ENCODE measurements around the gene RGS9BP. TPM values are rescaled to one million over a fixed set of nuclear protein-coding genes. Genes with fewer than 3 reads are reported as not detected.
A peak's percentile ranks its signal among the peaks of the same experiment; 100 is the strongest.
"Not testable (repeated sequence)": the region's sequence is repeated elsewhere in the genome, so short reads cannot be mapped to it uniquely, and the experiment has no call there.

The RGS9BP gene
- total and polyA plus RNA-seq, 9 donors: 0.08 to 0.49 (median 0.18) TPM; not detected in 1

DNA sequence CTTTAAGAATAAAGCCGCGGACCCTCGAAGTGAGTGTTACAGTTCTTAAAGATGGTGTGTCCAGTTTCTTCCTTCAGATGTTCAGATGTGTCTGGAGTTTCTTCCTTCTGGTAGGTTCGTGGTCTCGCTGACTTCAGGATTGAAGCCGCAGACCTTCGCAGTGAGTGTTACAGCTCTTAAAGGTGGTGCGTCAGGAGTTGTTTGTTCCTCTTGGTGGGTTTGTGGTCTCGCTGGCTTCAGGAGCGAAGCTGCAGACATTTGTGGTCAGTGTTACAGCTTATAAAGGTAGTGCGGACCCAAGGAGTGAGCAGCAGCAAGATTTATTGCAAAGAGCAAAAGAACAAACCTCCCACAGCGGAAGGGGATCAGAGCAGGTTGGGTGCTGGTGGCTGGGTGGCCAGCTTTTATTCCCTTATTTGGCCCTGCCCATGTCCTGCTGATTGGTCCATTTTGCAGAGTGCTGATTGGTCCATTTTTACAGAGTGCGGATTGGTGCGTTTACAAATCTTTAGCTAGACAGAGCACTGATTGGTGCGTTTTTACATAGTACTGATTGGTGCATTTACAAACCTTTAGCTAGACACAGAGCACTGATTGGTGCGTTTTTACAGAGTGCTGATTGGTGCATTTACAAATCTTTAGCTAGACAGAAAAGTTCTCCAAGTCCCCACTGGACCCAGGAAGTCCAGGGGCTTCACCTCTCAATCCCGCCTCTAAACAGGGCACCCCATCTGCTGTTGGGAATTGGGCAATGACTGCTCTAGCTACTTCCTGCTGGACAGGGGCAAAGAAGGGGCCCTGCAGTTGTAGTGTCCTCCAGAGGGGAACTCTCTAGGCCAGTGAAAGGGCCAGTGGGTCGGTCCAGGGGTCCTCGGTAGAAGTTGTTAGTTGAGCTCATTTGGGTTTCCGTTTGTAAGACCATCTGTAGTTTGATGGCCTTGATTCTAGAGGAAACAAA, 17.8 kb downstream of the RGS9BP start:
- not testable (repeated sequence) for H3K27ac ChIP-seq (ENCODE audit: low read length); H3K9me3 ChIP-seq (replicated peaks; ENCODE audit: control insufficient read depth, low read depth, low read length); H3K36me3 ChIP-seq (ENCODE audit: control insufficient read depth, insufficient read depth, low read length); H3K27me3 ChIP-seq (ENCODE audit: control insufficient read depth, insufficient read depth, low read length); DNase-seq
- peaks cover 22% of the 10 kb centered on the region for H3K4me1 ChIP-seq (ENCODE audit: control insufficient read depth, insufficient read depth, low read length)
- H3K4me3 ChIP-seq (ENCODE audit: low read length): peak overlapping the region; percentile 61
- 93% methylated on average over 14 of the region's 20 CpGs for WGBS (ENCODE audit: insufficient coverage)

DNA sequence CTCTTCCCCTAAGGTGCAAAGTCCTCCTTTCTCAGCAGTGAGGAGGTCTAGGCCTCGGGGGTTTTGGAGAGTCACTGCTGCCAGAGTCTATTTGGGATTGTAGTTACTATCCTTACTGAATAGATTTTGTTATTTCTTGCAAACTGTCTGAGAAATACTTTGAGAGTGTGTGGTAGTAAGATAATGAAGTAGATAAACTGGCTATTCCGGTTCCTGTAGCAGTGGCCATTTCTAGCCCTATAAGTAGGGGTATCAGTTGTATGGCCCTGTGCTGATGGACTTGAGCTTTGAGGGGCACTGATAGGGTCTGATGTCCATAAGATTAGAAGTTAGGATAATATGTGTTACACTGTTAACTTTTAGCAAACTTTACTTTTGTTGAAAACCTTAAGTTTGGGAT, 18.7 kb downstream of the RGS9BP start:
- 85% methylated on average over 2 of the region's 2 CpGs for WGBS (ENCODE audit: insufficient coverage)
- peaks cover 12% of the 10 kb centered on the region for H3K36me3 ChIP-seq (ENCODE audit: control insufficient read depth, insufficient read depth, low read length)
- DNase-seq; H3K27ac ChIP-seq (ENCODE audit: low read length); H3K4me3 ChIP-seq (ENCODE audit: low read length); H3K9me3 ChIP-seq (replicated peaks; ENCODE audit: control insufficient read depth, low read depth, low read length); H3K27me3 ChIP-seq (ENCODE audit: control insufficient read depth, insufficient read depth, low read length): not testable (repeated sequence)
- peaks cover 22% of the 10 kb centered on the region for H3K4me1 ChIP-seq (ENCODE audit: control insufficient read depth, insufficient read depth, low read length)

DNA sequence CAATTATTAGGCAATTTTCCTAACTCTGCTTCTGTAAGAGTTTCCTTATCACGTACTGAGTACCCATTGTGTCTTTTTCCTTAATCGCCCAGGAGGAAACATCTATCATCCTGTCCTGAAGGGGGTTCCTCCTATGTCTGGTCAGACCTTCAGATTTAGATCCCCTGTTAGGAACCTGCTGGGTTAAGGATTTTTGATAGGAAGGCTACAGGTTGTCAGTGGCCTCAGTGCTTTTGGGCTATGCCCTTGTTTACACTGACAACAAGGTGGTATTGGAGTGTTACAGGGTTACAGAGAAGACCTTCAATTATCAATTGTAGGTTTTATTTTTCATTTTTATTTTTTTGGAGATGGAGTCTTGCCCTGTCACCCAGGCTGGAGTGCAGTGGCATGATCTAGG, 19.2 kb downstream of the RGS9BP start:
- H3K4me1 ChIP-seq (ENCODE audit: control insufficient read depth, insufficient read depth, low read length): peaks cover 22% of the 10 kb centered on the region
- H3K4me3 ChIP-seq (ENCODE audit: low read length): not testable (repeated sequence)

DNA sequence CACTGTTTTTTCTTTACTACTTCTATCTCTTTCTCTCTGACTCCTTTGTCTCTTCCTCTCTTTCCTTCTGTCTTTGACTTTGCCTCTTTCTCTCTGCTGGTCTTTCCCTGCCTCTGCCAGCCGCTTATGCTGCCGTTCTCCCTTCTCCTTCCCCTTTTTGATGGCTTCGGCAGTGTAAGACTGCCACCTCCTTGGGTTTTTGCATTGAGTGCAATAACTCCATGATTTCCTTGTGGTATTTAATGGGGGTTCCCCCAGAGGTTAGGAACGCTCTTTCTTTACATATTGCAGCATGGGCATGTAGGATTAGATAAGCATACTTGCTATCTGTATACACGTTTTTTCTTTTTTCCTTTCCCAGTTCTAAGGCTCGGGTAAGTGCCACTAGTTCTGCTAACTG, 19.9 kb downstream of the RGS9BP start:
- no CpG with 5 or more reads among the region's 6 CpGs for WGBS (ENCODE audit: insufficient coverage)
- not testable (repeated sequence) for H3K27me3 ChIP-seq (ENCODE audit: control insufficient read depth, insufficient read depth, low read length); H3K4me3 ChIP-seq (ENCODE audit: low read length); H3K27ac ChIP-seq (ENCODE audit: low read length); DNase-seq; H3K9me3 ChIP-seq (replicated peaks; ENCODE audit: control insufficient read depth, low read depth, low read length)
- H3K4me1 ChIP-seq (ENCODE audit: control insufficient read depth, insufficient read depth, low read length): peaks cover 22% of the 10 kb centered on the region
- peaks cover 16% of the 10 kb centered on the region for H3K36me3 ChIP-seq (ENCODE audit: control insufficient read depth, insufficient read depth, low read length)

More for the DNA sequence above, 19.2 kb downstream of the RGS9BP start:
- WGBS (ENCODE audit: insufficient coverage): 80% methylated on average over 1 of the region's 2 CpGs
- H3K36me3 ChIP-seq (ENCODE audit: control insufficient read depth, insufficient read depth, low read length): peaks cover 16% of the 10 kb centered on the region
- H3K9me3 ChIP-seq (replicated peaks; ENCODE audit: control insufficient read depth, low read depth, low read length); DNase-seq; H3K27me3 ChIP-seq (ENCODE audit: control insufficient read depth, insufficient read depth, low read length); H3K27ac ChIP-seq (ENCODE audit: low read length): not testable (repeated sequence)

DNA sequence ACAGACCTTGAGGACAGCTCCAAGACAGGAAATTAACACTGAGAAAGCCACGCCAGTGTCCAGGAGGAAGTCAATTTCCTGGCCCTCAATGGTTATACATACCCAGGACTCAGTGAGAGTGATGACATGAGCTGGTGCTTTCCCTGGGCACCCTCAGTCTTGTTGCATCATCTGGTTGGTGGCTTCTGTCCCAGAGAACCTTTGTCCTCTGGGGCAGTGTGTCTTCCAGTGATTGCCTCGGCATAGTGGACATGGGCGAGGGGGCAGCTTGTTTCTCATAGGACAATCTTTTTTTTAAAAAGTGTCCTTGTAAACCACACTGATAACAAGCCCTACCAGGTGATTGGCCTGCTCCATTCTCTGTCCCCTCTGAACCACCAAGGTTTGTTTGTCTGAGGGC, 21.1 kb downstream of the RGS9BP start:
- not testable (repeated sequence) for H3K27ac ChIP-seq (ENCODE audit: low read length); H3K27me3 ChIP-seq (ENCODE audit: control insufficient read depth, insufficient read depth, low read length); DNase-seq; H3K9me3 ChIP-seq (replicated peaks; ENCODE audit: control insufficient read depth, low read depth, low read length); H3K4me3 ChIP-seq (ENCODE audit: low read length)
- Histone ChIP-seq H3K36me3 (ENCODE audit: control insufficient read depth, insufficient read depth, low read length) (peaks cover 16% of the 10 kb centered on the region), H3K4me1 (ENCODE audit: control insufficient read depth, insufficient read depth, low read length) (peaks cover 16% of the 10 kb centered on the region)
- WGBS (ENCODE audit: insufficient coverage): 90% methylated on average over 2 of the region's 3 CpGs

DNA sequence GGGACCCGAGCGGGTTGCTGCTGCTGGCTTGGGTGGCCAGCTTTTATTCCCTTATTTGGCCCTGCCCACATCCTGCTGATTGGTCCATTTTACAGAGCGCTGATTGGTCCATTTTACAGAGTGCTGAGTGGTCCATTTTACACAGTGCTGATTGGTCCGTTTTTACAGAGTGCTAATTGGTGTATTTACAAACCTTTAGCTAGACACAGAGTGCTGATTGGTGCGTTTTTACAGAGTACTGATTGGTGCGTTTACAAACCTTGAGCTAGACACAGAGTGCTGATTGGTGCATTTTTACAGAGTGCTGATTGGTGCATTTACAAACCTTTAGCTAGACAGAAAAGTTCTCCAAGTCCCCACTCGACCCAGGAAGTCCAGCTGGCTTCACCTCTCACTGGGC, 24.5 kb downstream of the RGS9BP start:
- not testable (repeated sequence) for DNase-seq; H3K4me1 ChIP-seq (ENCODE audit: control insufficient read depth, insufficient read depth, low read length); H3K27ac ChIP-seq (ENCODE audit: low read length); H3K4me3 ChIP-seq (ENCODE audit: low read length); H3K27me3 ChIP-seq (ENCODE audit: control insufficient read depth, insufficient read depth, low read length)
- Histone ChIP-seq H3K9me3 (replicated peaks; ENCODE audit: control insufficient read depth, low read depth, low read length) (peaks cover 21% of the 10 kb centered on the region), H3K36me3 (ENCODE audit: control insufficient read depth, insufficient read depth, low read length) (peaks cover 16% of the 10 kb centered on the region)
- WGBS (ENCODE audit: insufficient coverage): 92% methylated on average over 5 of the region's 7 CpGs

DNA sequence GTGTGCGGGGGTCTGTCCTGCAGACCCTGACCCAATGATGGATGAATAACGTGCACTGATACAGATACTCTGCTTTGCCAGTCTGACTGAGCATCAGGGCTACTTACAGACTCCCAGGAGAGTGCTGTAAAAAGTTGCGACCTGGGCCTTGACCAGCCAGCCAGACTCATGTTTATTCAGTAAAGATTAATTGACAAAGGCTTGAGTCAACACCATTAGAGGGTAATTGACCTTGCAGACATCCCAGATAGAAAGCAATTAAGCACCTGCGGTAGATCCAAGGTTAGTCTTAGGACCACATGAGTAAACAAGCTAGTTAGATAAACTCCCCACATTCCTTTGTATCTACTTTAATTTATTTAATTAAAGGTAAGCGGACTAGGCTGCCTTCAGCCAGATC, 26.4 kb downstream of the RGS9BP start:
- H3K36me3 ChIP-seq (ENCODE audit: control insufficient read depth, insufficient read depth, low read length): peaks cover 14% of the 10 kb centered on the region
- 86% methylated on average over 3 of the region's 5 CpGs for WGBS (ENCODE audit: insufficient coverage)

DNA sequence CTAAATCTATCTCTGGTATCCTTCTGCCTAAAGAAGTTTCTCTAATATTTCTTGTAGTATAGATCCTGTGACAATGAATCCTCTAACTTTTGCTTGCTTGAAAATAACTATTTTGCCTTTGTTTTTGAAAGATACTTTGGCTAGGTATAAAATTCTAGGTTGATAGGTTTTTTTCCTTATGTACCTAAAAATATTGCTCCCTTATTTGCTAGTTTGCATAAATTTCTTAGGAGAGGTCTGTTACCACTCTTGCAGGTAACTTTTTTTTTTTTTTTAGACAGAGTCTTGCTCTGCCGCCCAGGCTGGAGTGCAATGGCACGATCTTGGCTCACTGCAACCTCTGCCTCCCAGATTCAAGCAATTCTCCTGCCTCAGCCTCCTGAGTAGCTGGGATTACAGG, 28.4 kb downstream of the RGS9BP start:
- H3K27me3 ChIP-seq (ENCODE audit: control insufficient read depth, insufficient read depth, low read length); DNase-seq; H3K36me3 ChIP-seq (ENCODE audit: control insufficient read depth, insufficient read depth, low read length); H3K27ac ChIP-seq (ENCODE audit: low read length); H3K4me1 ChIP-seq (ENCODE audit: control insufficient read depth, insufficient read depth, low read length); H3K4me3 ChIP-seq (ENCODE audit: low read length): not testable (repeated sequence)
- peaks cover 24% of the 10 kb centered on the region for H3K9me3 ChIP-seq (replicated peaks; ENCODE audit: control insufficient read depth, low read depth, low read length)
- WGBS (ENCODE audit: insufficient coverage): no CpG with 5 or more reads among the region's 2 CpGs

More for the DNA sequence above, 26.4 kb downstream of the RGS9BP start:
- H3K27ac ChIP-seq (ENCODE audit: low read length): no peak overlapping the region
- peaks cover 24% of the 10 kb centered on the region for H3K9me3 ChIP-seq (replicated peaks; ENCODE audit: control insufficient read depth, low read depth, low read length)
- DNase-seq: no peak
- H3K4me1 ChIP-seq (ENCODE audit: control insufficient read depth, insufficient read depth, low read length): no peaks in the 10 kb centered on the region
- H3K4me3 ChIP-seq (ENCODE audit: low read length): no peak overlapping the region
- H3K27me3 ChIP-seq (ENCODE audit: control insufficient read depth, insufficient read depth, low read length): no peaks in the 10 kb centered on the region

DNA sequence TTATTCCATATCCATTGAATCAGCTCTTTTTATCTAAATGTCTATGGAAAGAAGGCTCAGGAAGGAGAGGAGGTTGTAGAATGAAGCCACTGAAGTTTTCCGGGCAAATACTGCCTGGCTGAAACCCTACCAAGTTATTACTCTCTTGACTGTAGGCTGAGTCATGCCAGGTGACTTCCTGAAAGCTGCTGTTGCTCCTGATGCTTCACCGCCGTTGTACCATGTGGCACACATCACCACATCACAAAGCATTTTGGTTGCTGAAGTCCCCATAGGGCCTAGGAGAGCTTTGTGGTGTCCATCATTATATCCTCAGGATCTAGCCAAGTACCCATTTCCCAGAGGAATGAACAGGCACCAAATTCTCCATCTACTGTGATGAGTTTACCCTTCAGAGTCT, 32.8 kb downstream of the RGS9BP start:
- Histone ChIP-seq H3K4me3 (ENCODE audit: low read length) (no peak overlapping the region), H3K36me3 (ENCODE audit: control insufficient read depth, insufficient read depth, low read length) (peaks cover 16% of the 10 kb centered on the region), H3K4me1 (ENCODE audit: control insufficient read depth, insufficient read depth, low read length) (no peaks in the 10 kb centered on the region), H3K27me3 (ENCODE audit: control insufficient read depth, insufficient read depth, low read length) (no peaks in the 10 kb centered on the region), H3K27ac (ENCODE audit: low read length) (no peak overlapping the region), H3K9me3 (replicated peaks; ENCODE audit: control insufficient read depth, low read depth, low read length) (peaks cover 13% of the 10 kb centered on the region)
- WGBS (ENCODE audit: insufficient coverage): 94% methylated on average over 2 of the region's 3 CpGs
- no peak for DNase-seq

DNA sequence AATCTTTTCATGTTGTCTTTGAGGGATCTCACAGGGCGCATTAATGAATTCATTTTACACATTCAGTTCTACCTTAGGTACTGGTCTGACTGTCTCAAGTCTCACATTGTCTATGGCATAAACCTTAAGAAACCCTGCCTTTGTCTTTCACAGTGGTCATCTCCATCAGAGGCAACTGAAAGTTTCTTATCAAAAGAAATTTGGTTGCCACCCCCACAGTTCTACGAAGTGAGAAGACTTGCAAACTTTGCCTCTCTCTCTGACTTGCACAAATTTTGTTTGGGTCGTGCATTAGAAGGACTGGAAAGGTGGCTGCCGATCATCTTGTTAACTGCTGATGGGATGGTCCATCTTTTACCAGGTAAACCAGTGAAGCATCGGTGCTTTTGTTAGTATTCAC, 33.4 kb downstream of the RGS9BP start:
- Histone ChIP-seq H3K36me3 (ENCODE audit: control insufficient read depth, insufficient read depth, low read length) (peaks cover 16% of the 10 kb centered on the region), H3K4me3 (ENCODE audit: low read length) (no peak overlapping the region), H3K9me3 (replicated peaks; ENCODE audit: control insufficient read depth, low read depth, low read length) (peaks cover 9% of the 10 kb centered on the region), H3K4me1 (ENCODE audit: control insufficient read depth, insufficient read depth, low read length) (no peaks in the 10 kb centered on the region), H3K27ac (ENCODE audit: low read length) (no peak overlapping the region), H3K27me3 (ENCODE audit: control insufficient read depth, insufficient read depth, low read length) (no peaks in the 10 kb centered on the region)
- no peak for DNase-seq
- WGBS (ENCODE audit: insufficient coverage): 87% methylated on average over 4 of the region's 5 CpGs
